Endothelial cell of umbilical vein (primary cell): ENCODE data around the gene ARHGEF12. TPM values are rescaled to one million over a fixed set of nuclear protein-coding genes. Genes with fewer than 3 reads are reported as not detected.

Experiments used
- BruUV-seq: library from RNA; stranded (reverse); fragments of 400-500 nt; replicated peaks from 2 replicates; lab custom pipeline; 2021; lab: Mats Ljungman, UMichigan
- CTCF ChIA-PET: fragments of 300-600, 350-600 bp; sonication (Branson Sonifier 250); formaldehyde crosslinking; loops from one replicate; lab custom pipeline; 2021; ENCODE audit warnings: antibody characterized with exemption, inconsistent platforms; lab: Charles Lee
- POLR2A ChIA-PET: fragments of 300-600, 350-600 bp; sonication (Branson Sonifier 250); formaldehyde crosslinking; loops from one replicate; lab custom pipeline; 2021; ENCODE audit warnings: antibody characterized with exemption, inconsistent platforms; lab: Charles Lee
- DNase-seq: peaks from one replicate; pipeline ENCODE4 v3.0.0-alpha.2; 2011; ENCODE audit warnings: low read depth, low spot score
- FAIRE-seq: peaks from 2 replicates; lab custom pipeline; 2011; peaks lifted over from hg19 to GRCh38; lab: Jason Lieb, UNC
- H2AFZ ChIP-seq: 2 replicates; pipeline ENCODE4 v1.6.0; 2012; ENCODE audit warnings: low read depth, low read length, control low read depth, inconsistent platforms
- H3K27ac ChIP-seq: 2 replicates; pipeline ENCODE4 v1.5.1; 2011; ENCODE audit warnings: low read depth, mild to moderate bottlenecking, control low read depth, low read length, moderate library complexity; ENCODE audit not compliant: insufficient read depth
- H3K27me3 ChIP-seq, 2 experiments: 2 replicates each; pipeline versions ENCODE4 v1.6.0 to v1.6.1; 2011; ENCODE audit warnings: low read length in 2 of 2, mixed read lengths in 1 of 2; ENCODE audit not compliant: control insufficient read depth in 2 of 2, insufficient read depth in 2 of 2
- H3K36me3 ChIP-seq, 2 experiments: 2 replicates in 1 of 2; 3 replicates in 1 of 2; pipeline ENCODE4 v1.5.1; 2011; ENCODE audit warnings: low read length in 2 of 2, mild to moderate bottlenecking in 1 of 2, moderate library complexity in 1 of 2; ENCODE audit not compliant: control insufficient read depth in 2 of 2, insufficient read depth in 2 of 2; ENCODE audit errors: extremely low read depth in 1 of 2
- H3K4me1 ChIP-seq: 3 replicates; pipeline ENCODE4 v1.5.1; 2011; ENCODE audit warnings: mild to moderate bottlenecking, low read length; ENCODE audit not compliant: control insufficient read depth, insufficient read depth; ENCODE audit errors: extremely low read depth
- H3K4me2 ChIP-seq: 2 replicates; pipeline ENCODE4 v1.6.1; 2011; ENCODE audit warnings: low read length, control low read depth, mixed read lengths; ENCODE audit not compliant: insufficient read depth
- H3K4me3 ChIP-seq, 3 experiments: fragments of 200-600 bp in 1 of 3; sonication (generic), shearing (Covaris generic) in 1 of 3; replicated peaks in 1 of 3; 2 replicates each; pipeline ENCODE4 v1.5.1; 2011 to 2016; ENCODE audit warnings: control low read depth in 3 of 3, low read length in 3 of 3, mild to moderate bottlenecking in 2 of 3, inconsistent platforms in 1 of 3, low read depth in 1 of 3, moderate library complexity in 1 of 3; ENCODE audit not compliant: insufficient read depth in 1 of 3
- H3K79me2 ChIP-seq: 2 replicates; pipeline ENCODE4 v1.6.0; 2012; ENCODE audit warnings: low read length, inconsistent platforms; ENCODE audit not compliant: control insufficient read depth, insufficient read depth
- H3K9ac ChIP-seq: replicated peaks from 2 replicates; pipeline ENCODE3; 2011; ENCODE audit warnings: low read length, control low read depth; ENCODE audit not compliant: insufficient read depth; ENCODE audit errors: extremely low read depth
- H3K9me1 ChIP-seq: replicated peaks from 3 replicates; pipeline ENCODE4 v1.6.0; 2011; ENCODE audit warnings: mild to moderate bottlenecking, low read length; ENCODE audit not compliant: control insufficient read depth, insufficient read depth; ENCODE audit errors: extremely low read depth
- H3K9me3 ChIP-seq: replicated peaks from 2 replicates; pipeline ENCODE4 v1.5.1; 2012; ENCODE audit warnings: low read length, inconsistent platforms; ENCODE audit not compliant: control insufficient read depth, insufficient read depth
- H4K20me1 ChIP-seq: replicated peaks from 2 replicates; pipeline ENCODE3; 2011; ENCODE audit warnings: mild to moderate bottlenecking, low read length; ENCODE audit not compliant: control insufficient read depth, insufficient read depth; ENCODE audit errors: extremely low read depth
- EZH2 ChIP-seq: IDR thresholded peaks from 2 replicates; pipeline ENCODE4 v1.6.1; 2012; ENCODE audit warnings: borderline replicate concordance, low read depth, mild to moderate bottlenecking, moderate library complexity, low read length, inconsistent platforms; ENCODE audit not compliant: severe bottlenecking
- FOS ChIP-seq: IDR thresholded peaks from 2 replicates; pipeline ENCODE4 v1.6.1; 2011; ENCODE audit warnings: mild to moderate bottlenecking, low read length, moderate library complexity, borderline replicate concordance; ENCODE audit not compliant: insufficient read depth
- GATA2 ChIP-seq: IDR thresholded peaks from 2 replicates; pipeline ENCODE4 v1.7.0; 2011; ENCODE audit warnings: low read depth, mild to moderate bottlenecking, moderate library complexity, mixed read lengths, low read length; ENCODE audit not compliant: insufficient read length, insufficient read depth
- JUN ChIP-seq: IDR thresholded peaks from 2 replicates; pipeline ENCODE4 v1.6.1; 2011; ENCODE audit warnings: borderline replicate concordance, low read depth; ENCODE audit not compliant: insufficient read length, insufficient read depth
- MYC ChIP-seq: IDR thresholded peaks from one replicate; pipeline ENCODE4 v1.6.1; 2011; ENCODE audit warnings: mild to moderate bottlenecking, low read depth, low read length
- POLR2A ChIP-seq: IDR thresholded peaks from 2 replicates; pipeline ENCODE4 v1.6.1; 2012; ENCODE audit warnings: low read depth, mild to moderate bottlenecking, control low read depth, low read length
- POLR2AphosphoS5 ChIP-seq: IDR thresholded peaks from 2 replicates; pipeline ENCODE4 v1.6.1; 2012; ENCODE audit warnings: low read depth, mild to moderate bottlenecking, control low read depth, low read length, moderate library complexity; ENCODE audit not compliant: insufficient read depth
- dilution Hi-C: fragments of 300-500 bp; cut with MboI; formaldehyde crosslinking; loops from one replicate; pipeline ENCODE4 v1.15.0; 2019; ENCODE audit warnings: low sequenced_read_pairs; ENCODE audit not compliant: extremely low pct_ligation_motif_present
- intact Hi-C: fragments of 100-400 bp; cut with micrococcal nuclease; formaldehyde crosslinking; loops from one replicate; pipeline ENCODE4 v1.10.0; 2022
- polyA plus RNA-seq, 4 experiments: library from polyadenylated mRNA; depleted of rRNA in 3 of 4; stranded (reverse) in 3 of 4; unstranded in 1 of 4; fragments of >200 nt; gene quantifications; 2 replicates each; pipeline versions ENCODE4 v1.2.1 to v1.2.3, GENCODE V29; 2011 to 2012; ENCODE audit warnings: missing spikeins in 1 of 4
- total RNA-seq: library from RNA; stranded (reverse); gene quantifications from 2 replicates; pipeline ENCODE4 v1.2.3, GENCODE V29; 2021
- TF ChIP-seq, protein P1 (sequence below): IDR thresholded peaks from 2 replicates; pipeline ENCODE4 v1.6.1; 2011; ENCODE audit not compliant: insufficient read depth, insufficient read length
- TF ChIP-seq, protein P2 (sequence below), 2 donors: IDR thresholded peaks; 1 replicate in 1 of 2; 2 replicates in 1 of 2; pipeline ENCODE4 v1.5.1; 2011; ENCODE audit warnings: low read length in 2 of 2, mild to moderate bottlenecking in 2 of 2, moderate library complexity in 2 of 2, control low read depth in 1 of 2, inconsistent platforms in 1 of 2, low read depth in 1 of 2; ENCODE audit not compliant: insufficient read depth in 1 of 2; ENCODE audit errors: extremely low read depth in 1 of 2

The ARHGEF12 gene
- total and polyA plus RNA-seq, 2 donors (not counting 3 experiments of a cell fraction or from before 2014, with no cell fraction given), result 20.9 to 125 TPM

DNA sequence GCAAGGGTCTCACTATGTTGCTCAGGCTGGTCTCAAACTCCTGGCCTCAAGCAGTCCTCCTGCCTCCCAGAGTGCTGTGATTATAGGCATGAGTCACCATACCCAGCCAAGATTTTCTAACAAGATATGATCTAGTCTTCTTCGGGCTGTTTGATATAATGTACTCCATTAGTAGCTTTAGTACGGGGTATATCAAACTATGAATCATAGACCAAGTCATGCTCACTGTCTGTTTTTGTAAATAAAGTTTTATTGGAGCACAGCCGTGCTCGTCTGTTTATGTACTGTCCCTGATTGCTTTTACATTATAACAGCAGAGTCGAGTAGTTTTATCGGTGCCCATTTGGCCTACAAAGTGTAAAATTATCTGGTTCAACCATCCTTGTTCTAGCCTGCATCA, 131.4 kb downstream of the ARHGEF12 start:
- CTCF ChIA-PET, result interaction anchor here (0.7 to 1.6 kb wide), 3 partner anchors 9 to 747 kb away, joined by 3 to 4 read pairs (median 4); no protein-coding TSS in a partner anchor
- H4K20me1 ChIP-seq, result no peaks in the 10 kb centered on the region
- no peak overlapping the region for H3K27ac ChIP-seq
- BruUV-seq, result no TSS peak
- POLR2A ChIA-PET, result no interaction called here
- no peaks in the 10 kb centered on the region for H3K79me2 ChIP-seq
- dilution Hi-C loops, result no loop called here
- no peaks in the 10 kb centered on the region for H3K9me1 ChIP-seq
- H3K4me1 ChIP-seq, result no peaks in the 10 kb centered on the region
- intact Hi-C loops, result no loop called here
- H3K4me3 ChIP-seq, result no peak overlapping the region
- TF ChIP-seq POLR2AphosphoS5 (no peak), FOS (peak; percentile 12), POLR2A (no peak)
- H3K9me3 ChIP-seq, result no peaks in the 10 kb centered on the region
- H3K4me2 ChIP-seq, result no peak overlapping the region
- no peaks in the 10 kb centered on the region for H3K27me3 ChIP-seq
- peaks cover 20 to 34% of the 10 kb centered on the region in 2 experiments for H3K36me3 ChIP-seq
- no peak overlapping the region for H3K9ac ChIP-seq
- peak; percentile 53 for FAIRE-seq
- no peak for DNase-seq
- no peak overlapping the region for H2AFZ ChIP-seq

DNA sequence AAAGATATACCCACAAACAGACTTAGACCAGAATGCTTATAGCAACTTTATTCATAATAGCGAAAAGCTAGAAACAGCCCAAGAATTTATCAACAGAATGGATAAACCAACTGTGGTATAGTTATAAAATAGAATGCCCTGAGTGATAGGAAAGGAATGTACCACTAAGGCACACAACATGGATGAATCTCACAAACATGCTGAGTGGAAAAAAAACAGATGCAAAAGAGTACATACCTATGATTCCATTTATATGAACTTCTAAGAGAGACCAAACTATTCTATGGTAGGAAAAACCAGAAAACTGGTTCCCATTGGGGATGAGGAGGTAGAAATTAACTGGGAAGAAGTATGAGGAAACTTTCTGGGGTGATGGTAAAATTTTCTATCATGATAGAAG, 134.9 kb downstream of the ARHGEF12 start:
- intact Hi-C loops (no loop called here), dilution Hi-C loops (no loop called here)
- no peak overlapping the region for H3K4me2 ChIP-seq
- no peaks in the 10 kb centered on the region for H3K27me3 ChIP-seq
- H3K9me1 ChIP-seq, result no peaks in the 10 kb centered on the region
- no peak overlapping the region for H3K4me3 ChIP-seq
- no peak overlapping the region for H2AFZ ChIP-seq
- ChIA-PET CTCF (no interaction called here), POLR2A (no interaction called here)
- DNase-seq (no peak), FAIRE-seq (no peak)
- no peak overlapping the region for H3K27ac ChIP-seq
- no TSS peak for BruUV-seq
- no peaks in the 10 kb centered on the region for H3K4me1 ChIP-seq
- H4K20me1 ChIP-seq, result no peaks in the 10 kb centered on the region
- H3K9me3 ChIP-seq, result no peaks in the 10 kb centered on the region
- H3K79me2 ChIP-seq, result no peaks in the 10 kb centered on the region
- H3K9ac ChIP-seq, result no peak overlapping the region
- peaks cover 21 to 33% of the 10 kb centered on the region in 2 experiments for H3K36me3 ChIP-seq
- TF ChIP-seq FOS, result no peak
- TF ChIP-seq, protein P1, sequence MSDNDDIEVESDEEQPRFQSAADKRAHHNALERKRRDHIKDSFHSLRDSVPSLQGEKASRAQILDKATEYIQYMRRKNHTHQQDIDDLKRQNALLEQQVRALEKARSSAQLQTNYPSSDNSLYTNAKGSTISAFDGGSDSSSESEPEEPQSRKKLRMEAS, result no peak
- no peak for TF ChIP-seq POLR2AphosphoS5
- no peak for TF ChIP-seq EZH2
- TF ChIP-seq, protein P2, sequence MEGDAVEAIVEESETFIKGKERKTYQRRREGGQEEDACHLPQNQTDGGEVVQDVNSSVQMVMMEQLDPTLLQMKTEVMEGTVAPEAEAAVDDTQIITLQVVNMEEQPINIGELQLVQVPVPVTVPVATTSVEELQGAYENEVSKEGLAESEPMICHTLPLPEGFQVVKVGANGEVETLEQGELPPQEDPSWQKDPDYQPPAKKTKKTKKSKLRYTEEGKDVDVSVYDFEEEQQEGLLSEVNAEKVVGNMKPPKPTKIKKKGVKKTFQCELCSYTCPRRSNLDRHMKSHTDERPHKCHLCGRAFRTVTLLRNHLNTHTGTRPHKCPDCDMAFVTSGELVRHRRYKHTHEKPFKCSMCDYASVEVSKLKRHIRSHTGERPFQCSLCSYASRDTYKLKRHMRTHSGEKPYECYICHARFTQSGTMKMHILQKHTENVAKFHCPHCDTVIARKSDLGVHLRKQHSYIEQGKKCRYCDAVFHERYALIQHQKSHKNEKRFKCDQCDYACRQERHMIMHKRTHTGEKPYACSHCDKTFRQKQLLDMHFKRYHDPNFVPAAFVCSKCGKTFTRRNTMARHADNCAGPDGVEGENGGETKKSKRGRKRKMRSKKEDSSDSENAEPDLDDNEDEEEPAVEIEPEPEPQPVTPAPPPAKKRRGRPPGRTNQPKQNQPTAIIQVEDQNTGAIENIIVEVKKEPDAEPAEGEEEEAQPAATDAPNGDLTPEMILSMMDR (IDR thresholded peaks at IDR 0.05; ENCODE audit: extremely low read depth in 1 of 2, insufficient read depth in 1 of 2, low read depth in 1 of 2, low read length in 2 of 2), result no peak
- no peak for TF ChIP-seq MYC
- TF ChIP-seq POLR2A, result no peak
- TF ChIP-seq GATA2, result no peak
- no peak for TF ChIP-seq JUN
